Esophagus mucosa (tissue), 1 donor: ENCODE measurements around the gene HFM1. TPM values are rescaled to one million over a fixed set of nuclear protein-coding genes. Genes with fewer than 3 reads are reported as not detected.
A peak's percentile ranks its signal among the peaks of the same experiment; 100 is the strongest.
"Not testable (repeated sequence)": the region's sequence is repeated elsewhere in the genome, so short reads cannot be mapped to it uniquely, and the experiment has no call there.

Experiments
- ATAC-seq: fragments of 200-7000 bp; cut with Tn5 transposase; one replicate; pipeline ENCODE4 v1.9.1; 2020
- total RNA-seq: library from RNA; stranded (reverse); gene quantifications from one replicate; pipeline ENCODE4 v1.2.4, GENCODE V29; 2023
- donor health status: DM: yes; HTN: yes; CAD: no.

Gene HFM1
- total RNA-seq, 1 donor from 2014 or later = 0.08 TPM

DNA sequence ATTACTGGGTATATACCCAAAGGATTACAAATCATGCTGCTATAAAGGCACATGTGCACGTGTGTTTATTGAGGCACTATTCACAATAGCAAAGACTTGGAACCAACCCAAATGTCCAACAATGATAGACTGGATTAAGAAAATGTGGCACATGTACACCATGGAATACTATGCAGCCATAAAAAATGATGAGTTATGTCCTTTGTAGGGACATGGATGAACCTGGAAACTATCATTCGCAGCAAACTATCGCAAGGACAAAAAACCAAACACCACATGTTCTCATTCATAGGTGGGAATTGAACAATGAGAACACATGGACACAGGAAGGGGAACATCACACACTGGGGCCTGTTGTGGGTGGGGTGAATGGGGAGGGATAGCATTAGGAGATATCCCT, 32.4 kb downstream of the HFM1 start:
- ATAC-seq = not testable (repeated sequence)

DNA sequence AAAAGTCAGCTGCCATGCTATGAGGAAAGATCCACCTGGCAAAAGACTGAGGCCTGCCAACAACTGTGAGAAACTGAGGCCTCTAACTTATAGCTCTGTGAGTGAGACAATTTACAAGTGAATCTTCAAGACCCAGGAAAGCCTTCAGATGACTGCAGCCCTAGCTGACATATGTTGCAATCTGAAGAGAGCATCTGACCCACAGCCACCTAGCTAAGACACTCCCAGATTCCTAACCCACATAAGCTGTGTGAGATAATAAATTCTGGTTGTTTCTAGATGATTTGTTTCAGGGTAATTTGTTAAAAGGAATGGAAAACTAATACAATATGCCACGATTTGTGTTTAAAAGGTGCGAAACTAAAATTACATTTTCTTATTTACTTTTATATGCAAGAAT, 55.1 kb downstream of the HFM1 start:
- ATAC-seq = no peak

DNA sequence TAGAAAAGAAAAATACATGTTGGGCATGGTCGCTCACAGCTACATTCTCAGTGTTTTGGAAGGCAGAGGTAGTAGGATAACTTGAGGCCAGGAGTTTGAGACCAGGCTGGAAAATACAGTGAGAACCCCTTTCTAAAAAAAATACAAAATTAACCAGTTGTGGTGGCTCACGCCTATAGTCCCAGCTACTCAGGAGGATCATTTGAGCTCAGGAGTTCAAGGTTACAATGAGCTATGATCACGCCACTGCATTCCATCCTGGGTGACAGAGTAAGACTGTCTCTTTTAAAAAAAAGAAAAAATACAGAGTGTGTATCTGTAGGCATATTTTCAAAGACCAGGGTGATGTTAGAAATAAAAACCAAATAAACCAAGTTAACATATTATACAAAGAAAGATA, 57.8 kb downstream of the HFM1 start:
- ATAC-seq = no peak

DNA sequence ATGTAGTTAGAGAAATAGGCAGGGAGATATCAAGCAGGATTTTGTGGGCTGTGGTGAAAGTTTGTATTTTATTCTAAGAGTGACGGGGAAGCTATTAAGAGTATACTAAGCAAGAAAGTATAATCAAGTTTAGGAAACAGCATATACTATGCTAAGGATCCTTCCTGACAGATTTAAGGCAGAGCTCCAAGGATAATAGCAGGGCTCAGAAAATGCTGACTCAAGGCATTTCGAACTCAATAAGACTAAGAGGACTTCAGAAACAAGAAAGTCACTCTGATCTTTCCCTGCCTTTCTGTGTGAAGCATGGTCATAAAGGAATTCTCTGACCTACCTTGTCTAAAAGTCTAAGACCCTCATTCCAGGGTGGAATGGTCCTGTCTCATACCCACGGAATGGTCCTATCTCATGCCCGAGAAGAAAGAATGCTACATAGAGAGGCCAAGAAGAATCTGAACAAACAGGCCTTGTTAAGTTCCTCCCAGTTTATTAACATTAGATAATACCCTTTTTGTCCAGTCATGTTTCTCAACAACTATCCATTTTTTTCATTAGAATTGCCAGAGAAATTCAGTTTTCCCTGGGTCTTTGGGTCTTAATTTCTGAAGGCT, 59.1 kb downstream of the HFM1 start:
- no peak for ATAC-seq

DNA sequence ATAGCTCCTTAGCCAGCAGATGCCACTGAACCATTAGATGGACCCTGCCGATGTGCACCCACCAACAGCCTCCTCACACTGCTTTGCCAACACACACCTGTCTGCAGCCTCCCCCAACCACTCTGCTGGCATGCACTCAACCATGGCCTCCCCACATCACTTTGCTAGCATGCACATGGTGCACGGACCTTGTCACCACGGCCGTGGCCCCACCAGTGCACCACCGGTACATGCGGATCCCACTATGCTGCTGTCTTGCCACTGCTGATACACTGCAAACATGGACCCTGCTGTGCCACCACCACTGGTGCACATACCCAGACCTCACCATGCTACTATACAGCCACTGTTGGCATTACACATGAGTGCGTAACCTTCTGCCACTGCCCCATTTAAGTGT, 66.1 kb downstream of the HFM1 start:
- no peak for ATAC-seq

DNA sequence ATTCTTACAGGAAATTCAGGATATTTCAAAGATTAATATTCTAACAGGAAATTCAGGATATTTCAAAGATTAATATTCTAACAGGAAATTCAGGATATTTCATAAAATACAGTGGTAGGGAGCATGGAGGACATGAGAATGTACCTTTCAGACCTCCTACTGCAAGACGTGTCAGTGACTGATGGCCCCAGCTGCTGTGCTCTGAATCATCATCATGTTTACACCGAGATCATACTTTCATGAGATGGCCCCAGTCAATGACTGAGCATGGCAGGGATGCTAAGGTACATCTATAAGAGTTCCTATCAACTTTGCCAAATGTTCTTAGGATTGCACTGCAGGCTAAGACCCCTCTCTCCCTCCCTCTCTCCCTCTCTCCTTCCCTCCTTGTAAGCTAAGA, 69.0 kb downstream of the HFM1 start:
- no peak for ATAC-seq

DNA sequence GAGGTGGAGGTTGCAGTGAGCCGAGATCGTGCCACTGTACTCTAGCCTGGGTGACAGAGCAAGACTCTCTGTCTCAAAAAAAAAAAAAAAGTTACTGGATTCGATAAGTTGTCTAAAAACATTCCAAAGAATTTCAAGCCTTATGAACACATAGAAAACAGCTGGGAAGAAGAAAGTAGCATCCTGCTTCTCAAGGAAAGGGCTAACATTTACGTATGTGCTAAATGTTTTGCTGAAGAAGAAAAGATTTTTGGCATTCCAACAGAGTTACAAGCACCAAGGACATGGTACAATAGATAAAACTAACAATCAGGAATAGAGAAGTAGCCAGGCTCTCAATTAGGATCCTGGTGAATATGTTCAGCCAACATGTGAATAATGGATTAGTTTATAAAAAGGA, 69.8 kb downstream of the HFM1 start:
- ATAC-seq = no peak

DNA sequence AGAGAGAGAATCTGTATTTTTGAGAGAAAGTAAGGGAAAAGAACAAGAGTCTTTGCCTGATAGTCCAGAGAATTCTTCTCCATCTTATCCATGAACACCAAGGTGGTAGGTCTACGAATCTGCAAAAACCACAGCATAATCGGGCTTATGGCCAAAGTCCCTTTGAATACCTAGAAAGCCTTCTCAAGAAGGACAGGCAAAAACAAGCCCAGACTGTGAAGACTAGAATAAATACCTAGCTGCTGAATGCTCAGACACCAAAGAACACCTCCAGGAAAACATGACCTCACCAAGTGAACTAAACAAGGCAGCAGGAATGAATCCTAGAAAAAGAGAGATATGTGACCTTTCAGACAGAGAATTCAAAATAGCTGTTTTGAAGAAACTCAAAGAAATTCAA, 79.2 kb downstream of the HFM1 start:
- ATAC-seq = no peak

DNA sequence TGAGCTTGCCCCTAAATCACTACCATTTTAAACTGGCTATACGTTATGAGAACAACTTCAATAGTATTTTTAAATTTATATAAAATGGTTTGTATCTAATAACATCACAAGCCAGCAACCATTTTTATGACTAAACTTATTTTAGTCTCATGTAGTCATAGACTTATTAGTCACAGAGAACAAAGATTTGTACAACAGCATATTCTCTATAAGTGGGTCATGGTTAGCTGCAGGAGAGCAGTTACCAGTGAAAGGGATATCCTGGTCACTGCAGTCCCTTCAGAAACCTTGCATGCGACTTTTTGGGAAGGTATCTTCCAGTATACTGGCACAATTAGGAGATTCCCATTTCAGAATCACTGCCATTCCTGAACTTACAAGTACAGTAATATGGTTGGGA, 90.0 kb downstream of the HFM1 start:
- no peak for ATAC-seq

DNA sequence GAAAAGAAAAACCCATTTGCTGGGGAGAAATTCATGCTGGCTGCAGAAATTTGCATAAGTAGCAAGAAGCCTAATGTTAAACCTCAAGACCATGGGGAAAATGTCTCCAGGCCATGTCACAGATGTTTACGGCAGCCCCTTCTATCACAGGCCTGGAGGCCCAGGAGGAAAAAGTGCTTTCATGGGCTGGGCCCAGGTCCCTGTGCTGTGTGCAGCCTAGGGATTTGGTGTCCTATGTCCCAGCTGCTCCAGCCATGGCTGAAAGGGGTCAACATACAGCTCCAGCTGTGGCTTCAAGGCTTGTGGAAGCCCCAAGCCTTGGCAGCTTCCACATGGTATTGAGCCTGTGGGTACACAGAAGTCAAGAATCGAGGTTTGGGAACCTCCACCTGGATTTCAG, 93.0 kb downstream of the HFM1 start:
- no peak for ATAC-seq

DNA sequence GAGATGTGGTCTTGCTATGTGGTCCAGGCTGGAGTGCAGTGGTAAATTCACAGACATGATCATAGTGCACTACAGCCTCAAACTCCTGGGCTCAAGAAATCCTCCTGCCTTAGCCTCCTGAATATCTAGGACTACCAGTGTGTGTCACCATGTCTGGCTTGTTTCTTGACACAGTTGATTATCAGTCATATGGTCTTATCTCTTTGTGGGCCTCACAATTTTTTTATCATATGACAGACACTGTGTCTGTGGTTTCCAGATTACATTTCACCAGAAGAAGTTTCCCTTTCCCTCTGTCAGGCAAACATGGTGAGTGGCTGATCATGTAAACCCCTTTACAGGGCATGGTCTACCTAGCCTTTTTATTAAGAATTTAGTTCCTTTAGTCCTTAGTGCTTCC, 96.1 kb downstream of the HFM1 start:
- ATAC-seq = no peak

DNA sequence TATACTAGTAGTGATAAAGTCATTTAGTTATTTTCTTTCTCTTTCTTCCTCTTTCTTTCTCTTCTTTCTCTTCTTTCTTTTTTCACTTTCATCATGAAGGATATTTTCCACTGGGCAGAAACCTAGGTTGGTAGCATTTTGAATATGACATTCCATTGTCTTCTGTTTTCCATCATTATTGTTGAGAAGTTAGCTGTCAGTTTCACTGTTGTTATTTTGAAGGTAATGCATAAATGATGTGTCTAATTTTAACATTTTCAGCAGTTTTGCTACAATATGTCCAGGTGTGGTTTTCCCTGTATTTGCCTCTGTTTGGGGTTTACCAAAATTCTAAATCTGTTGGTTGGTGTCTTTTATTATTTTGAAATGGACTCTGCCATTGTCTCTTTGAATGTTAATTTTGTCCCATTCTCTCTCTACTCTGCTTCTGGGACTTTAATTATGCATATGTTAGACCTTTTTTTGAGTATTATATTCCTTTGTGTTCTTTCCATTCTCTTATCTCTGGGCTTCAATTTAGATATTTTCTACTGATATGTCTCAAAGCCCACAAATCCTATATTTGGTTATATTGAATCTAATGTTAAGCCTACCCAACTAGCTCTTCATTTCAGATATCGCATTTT, 96.7 kb downstream of the HFM1 start:
- ATAC-seq = no peak

DNA sequence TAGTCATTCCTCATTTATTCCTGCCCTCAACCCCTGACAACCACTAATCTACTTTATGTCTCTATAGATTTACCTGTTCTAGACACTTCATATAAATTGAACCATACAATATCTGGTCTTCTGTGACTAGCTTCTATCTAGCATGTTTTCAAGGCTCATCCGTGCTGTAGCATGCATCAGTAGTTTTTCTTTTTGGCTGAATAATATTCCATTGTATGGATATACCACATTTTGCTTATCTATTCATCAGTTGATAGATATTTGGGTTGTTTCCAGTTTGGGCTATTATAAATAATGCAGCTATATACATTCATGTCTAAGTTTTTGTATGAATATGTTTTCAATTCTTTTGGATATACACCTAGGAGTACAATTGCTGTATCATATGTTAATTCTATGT, 101.5 kb downstream of the HFM1 start:
- ATAC-seq = no peak

DNA sequence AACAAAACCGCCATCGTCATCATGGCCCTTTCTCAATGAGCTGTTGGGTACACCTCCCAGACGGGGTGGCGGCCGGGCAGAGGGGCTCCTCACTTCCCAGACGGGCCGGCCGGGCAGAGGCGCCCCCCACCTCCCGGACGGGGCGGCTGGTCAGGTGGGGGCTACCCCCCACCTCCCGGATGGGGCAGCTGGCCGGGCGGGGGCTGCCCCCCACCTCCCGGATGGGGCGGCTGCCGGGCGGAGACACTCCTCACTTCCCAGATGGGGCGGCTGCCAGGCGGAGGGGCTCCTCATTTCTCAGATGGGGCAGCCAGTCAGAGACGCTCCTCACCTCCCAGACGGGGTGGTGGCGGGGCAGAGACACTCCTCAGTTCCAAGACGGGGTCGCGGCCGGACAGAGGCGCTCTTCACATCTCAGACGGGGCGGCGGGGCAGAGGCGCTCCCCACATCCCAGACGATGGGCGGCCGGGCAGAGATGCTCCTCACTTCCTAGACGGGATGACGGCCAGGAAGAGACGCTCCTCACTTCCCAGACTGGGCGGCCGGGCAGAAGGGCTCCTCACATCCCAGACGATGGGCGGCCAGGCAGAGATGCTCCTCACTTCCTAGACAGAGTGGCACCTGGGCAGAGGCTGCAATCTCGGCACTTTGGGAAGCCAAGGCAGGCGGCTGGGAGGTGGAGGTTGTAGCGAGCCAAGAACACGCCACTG, 115.6 kb downstream of the HFM1 start:
- not testable (repeated sequence) for ATAC-seq

DNA sequence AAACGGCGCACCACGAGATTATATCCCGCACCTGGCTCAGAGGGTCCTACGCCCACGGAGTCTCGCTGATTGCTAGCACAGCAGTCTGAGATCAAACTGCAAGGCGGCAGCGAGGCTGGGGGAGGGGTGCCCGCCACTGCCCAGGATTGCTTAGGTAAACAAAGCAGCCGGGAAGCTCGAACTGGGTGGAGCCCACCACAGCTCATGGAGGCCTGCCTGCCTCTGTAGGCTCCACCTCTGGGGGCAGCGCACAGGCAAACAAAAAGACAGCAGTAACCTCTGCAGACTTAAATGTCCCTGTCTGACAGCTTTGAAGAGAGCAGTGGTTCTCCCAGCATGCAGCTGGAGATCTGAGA, 117.7 kb downstream of the HFM1 start:
- ATAC-seq = not testable (repeated sequence)

DNA sequence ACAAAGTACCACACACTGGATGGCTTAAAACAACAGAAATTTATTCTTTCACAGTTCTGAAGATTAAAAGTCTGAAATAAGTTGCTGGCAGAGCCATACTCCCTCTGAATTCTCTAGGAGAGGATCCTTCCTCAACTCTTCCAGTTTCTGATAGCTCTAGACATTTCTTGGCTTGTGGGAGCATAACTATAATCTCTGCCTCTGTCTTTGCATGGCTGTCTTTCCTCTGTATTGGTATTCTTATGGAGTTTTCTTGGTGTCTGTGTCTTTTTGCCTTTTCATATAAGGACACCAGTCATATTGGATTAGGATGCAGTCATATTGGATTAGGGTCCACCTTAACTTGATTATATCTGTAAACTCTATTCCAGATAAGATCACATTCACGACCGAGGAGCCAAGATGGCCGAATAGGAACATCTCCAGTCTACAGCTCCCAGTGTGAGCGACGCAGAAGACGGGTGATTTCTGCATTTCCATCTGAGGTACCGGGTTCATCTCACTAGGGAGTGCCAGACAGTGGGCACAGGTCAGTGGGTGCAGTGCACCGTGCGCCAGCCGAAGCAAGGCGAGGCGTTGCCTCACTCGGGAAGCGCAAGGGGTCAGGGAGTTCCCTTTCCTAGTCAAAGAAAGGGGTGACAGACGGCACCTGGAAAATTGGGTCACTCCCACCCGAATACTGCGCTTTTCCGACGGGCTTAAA, 118.2 kb downstream of the HFM1 start:
- not testable (repeated sequence) for ATAC-seq

DNA sequence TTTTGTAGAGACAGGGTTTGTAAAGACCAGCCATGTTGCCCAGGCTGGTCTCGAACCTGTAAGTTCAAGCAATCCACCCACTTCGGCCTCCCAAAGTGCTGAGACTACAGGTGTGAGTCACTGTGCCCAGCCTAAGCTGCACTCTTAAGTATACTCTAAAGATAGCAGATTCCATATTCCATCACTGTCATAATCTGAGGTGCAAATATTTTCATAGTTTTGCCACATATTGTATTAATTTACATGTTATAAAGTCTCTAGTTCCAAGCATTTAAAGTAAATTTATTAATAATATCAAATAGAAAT, 121.3 kb downstream of the HFM1 start:
- ATAC-seq = no peak

DNA sequence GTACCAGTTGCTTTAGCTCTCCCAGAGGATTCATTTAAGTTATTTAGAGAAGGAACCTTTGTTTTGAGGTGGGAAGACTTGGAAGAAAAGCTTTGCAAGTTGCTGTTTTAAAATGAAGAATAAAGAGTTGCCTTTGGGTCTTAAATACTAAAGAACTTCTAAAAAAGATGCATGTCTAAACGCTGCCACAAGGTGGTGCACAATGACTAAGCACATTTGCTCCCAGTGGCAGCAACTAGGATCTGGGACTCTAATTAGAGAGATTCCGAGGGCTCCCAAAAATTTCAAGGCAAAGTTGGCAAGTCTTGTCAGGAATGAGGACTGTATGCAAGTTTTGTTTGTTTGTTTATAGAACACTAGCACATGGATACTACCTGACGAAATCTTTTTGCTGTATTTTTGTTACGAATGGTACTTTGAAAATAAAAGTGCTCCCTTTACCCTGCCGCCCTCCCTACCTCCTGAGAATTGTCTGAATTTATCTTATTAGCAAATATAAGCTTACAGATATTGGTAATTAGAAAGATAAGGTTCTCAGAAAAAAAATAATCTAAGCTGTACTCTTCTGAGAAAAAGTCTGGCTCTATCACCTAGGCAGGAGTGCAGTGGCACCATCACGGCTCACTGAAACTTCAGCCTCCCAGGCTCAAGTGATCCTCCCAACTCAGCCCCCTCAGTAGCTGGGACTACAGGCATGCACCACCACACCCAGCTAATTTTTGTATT, 121.8 kb downstream of the HFM1 start:
- peak; percentile 63 for ATAC-seq

DNA sequence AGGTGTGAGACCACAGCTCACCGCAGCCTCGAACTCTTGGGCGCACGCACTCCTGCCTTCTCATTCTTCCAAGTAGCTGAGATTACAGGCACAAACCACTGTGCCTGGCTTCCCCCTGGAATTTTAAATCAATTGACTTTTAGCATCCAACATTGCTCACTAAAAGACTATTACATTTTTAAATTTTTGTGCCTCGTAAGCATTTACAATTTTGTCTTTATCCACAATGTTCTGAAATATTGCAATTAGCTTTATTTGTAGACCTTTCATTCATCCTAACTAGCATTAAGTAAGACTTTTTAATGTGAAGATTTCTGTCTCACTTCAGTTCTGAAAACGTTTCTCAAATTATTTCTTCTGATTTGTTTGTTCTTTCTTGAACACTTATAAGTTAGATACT, 122.9 kb downstream of the HFM1 start:
- no peak for ATAC-seq

DNA sequence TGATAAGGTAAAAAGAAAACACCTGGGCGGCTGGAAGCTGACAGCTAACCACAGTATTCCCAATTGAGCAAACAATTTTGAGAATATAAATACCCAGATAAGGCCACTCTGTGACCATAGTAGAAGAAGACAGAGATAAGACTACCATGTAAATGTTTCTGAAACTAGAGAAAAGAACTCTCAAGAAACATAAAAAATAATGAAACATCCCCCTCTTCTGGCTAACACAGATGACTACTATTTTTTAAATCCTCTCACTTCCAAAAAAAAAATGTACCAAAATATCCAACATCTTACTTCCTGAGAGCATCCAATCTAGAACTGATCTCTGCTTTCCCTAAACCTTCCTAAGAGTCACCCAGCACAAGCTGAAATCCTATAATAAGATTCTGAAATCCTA, 125.9 kb downstream of the HFM1 start:
- no peak for ATAC-seq

DNA sequence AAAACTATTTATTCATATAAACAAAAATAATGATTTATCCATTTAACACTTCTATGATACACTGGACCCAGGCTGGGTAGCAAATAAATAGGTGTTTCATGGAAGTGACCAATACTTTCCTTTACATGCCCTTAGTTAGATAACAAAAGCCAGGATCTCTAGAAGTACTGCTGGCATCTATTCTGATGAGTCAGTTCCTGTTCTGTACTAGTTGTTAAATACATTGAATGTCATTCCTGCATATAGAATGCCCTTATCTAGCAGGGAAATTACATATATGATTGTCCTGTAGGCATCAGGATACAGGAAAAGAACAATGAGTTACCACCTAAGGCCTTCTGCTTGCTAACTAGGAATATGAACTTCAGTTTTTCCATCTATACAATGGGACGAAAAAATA, 130.8 kb downstream of the HFM1 start:
- no peak for ATAC-seq

DNA sequence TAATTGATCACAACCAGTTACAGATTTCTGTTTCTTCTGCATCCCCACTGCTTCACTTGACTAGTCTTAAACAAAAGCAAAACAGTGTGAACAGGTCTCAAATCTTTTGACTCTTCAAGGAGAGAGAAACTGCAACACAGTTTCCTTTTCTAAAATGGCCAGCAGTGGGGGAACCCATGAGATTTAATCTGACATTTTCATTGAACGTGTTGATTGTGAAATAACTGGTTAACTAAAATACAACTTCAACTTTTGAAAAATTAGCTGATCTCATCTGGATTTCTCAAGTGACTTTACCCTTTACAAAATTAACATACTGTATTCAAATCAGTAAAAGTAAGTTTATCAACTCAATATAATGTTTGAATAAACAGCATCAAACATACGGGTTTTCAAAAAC, 143.0 kb downstream of the HFM1 start:
- no peak for ATAC-seq

DNA sequence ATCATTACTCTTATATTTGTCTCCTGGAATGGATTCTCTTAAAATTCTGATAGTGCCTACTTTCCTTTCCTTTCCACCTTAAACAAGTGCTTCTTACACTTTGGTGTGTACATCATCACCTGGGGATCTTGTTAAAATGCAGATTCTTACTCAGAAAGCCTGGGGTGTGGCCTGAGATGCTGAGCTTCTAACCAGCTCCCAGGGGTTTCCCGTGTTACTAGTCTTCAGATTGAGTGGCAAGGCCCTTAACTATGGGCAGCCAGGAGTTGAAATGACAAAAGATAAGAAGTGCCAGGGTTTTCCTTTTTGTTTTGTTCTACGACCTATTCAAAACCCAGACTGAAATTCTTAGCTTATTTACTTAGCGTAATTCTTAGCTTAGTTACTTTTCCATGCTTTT, 159.2 kb downstream of the HFM1 start:
- ATAC-seq = no peak
